ENCODE results near the gene FMNL2. TPM values are rescaled to one million over a fixed set of nuclear protein-coding genes. Genes with fewer than 3 reads are reported as not detected.

Gene FMNL2
- total RNA-seq, 1 donor from 2014 or later = 34.3 TPM

GRCh38 chr2:152649997-152650396 lies 315.0 kb downstream of the FMNL2 start:
- Histone ChIP-seq H3K4me1 (ENCODE audit: insufficient read depth, low read length) (peaks cover 17% of the 10 kb centered on the region), H2AFZ (ENCODE audit: low read depth, low read length) (no peak overlapping the region), H4K20me1 (ENCODE audit: insufficient read depth, low read length) (no peaks in the 10 kb centered on the region), H3K9ac (ENCODE audit: low read length) (no peak overlapping the region), H3K9me3 (ENCODE audit: insufficient read depth, low read depth, low read length) (no peaks in the 10 kb centered on the region), H3K4me2 (ENCODE audit: low read length) (no peak overlapping the region), H3K27me3 (ENCODE audit: insufficient read depth, low read length) (no peaks in the 10 kb centered on the region), H3K27ac (ENCODE audit: low read depth, low read length) (no peak overlapping the region), H3K79me2 (ENCODE audit: insufficient read depth, low read length) (no peaks in the 10 kb centered on the region), H3K36me3 (ENCODE audit: insufficient read depth, low read length) (peaks cover 5% of the 10 kb centered on the region), H3K4me3 (ENCODE audit: insufficient read depth, low read depth, low read length) (no peak overlapping the region)
- no peaks in the 10 kb centered on the region for H3K9me3 Mint-ChIP-seq (ENCODE audit: unreplicated experiment)
- DNase-seq (ENCODE audit: low read depth) (no peak), FAIRE-seq (no peak)
- H3K4me1 Mint-ChIP-seq (ENCODE audit: low read depth, unreplicated experiment) = peaks cover 17% of the 10 kb centered on the region
- no peaks in the 10 kb centered on the region for H3K27me3 Mint-ChIP-seq (ENCODE audit: low read depth, unreplicated experiment)
- no peak overlapping the region for H3K4me3 Mint-ChIP-seq (ENCODE audit: unreplicated experiment)
- no peak overlapping the region for H3K27ac Mint-ChIP-seq (ENCODE audit: unreplicated experiment)
- TF ChIP-seq EZH2 (IDR thresholded peaks at IDR 0.05; ENCODE audit: insufficient read depth, low read length) (no peak), CTCF (IDR thresholded peaks at IDR 0.05; ENCODE audit: insufficient read depth, low read depth, low read length) (no peak)
- peaks cover 6% of the 10 kb centered on the region for H3K36me3 Mint-ChIP-seq (ENCODE audit: low read depth, unreplicated experiment)

GRCh38 chr2:152650768-152651371 lies 315.9 kb downstream of the FMNL2 start:
- Mint-ChIP-seq H3K4me1 (ENCODE audit: low read depth, unreplicated experiment) (peaks cover 9% of the 10 kb centered on the region), H3K36me3 (ENCODE audit: low read depth, unreplicated experiment) (no peaks in the 10 kb centered on the region), H3K27me3 (ENCODE audit: low read depth, unreplicated experiment) (no peaks in the 10 kb centered on the region), H3K4me3 (ENCODE audit: unreplicated experiment) (no peak overlapping the region), H3K9me3 (ENCODE audit: unreplicated experiment) (no peaks in the 10 kb centered on the region), H3K27ac (ENCODE audit: unreplicated experiment) (peak overlapping the region; percentile 66)
- Histone ChIP-seq H3K4me3 (ENCODE audit: insufficient read depth, low read depth, low read length) (no peak overlapping the region), H3K4me2 (ENCODE audit: low read length) (no peak overlapping the region), H3K27me3 (ENCODE audit: insufficient read depth, low read length) (no peaks in the 10 kb centered on the region), H3K9ac (ENCODE audit: low read length) (no peak overlapping the region), H3K9me3 (ENCODE audit: insufficient read depth, low read depth, low read length) (no peaks in the 10 kb centered on the region), H3K36me3 (ENCODE audit: insufficient read depth, low read length) (peaks cover 7% of the 10 kb centered on the region), H3K27ac (ENCODE audit: low read depth, low read length) (no peak overlapping the region), H3K4me1 (ENCODE audit: insufficient read depth, low read length) (peaks cover 17% of the 10 kb centered on the region), H2AFZ (ENCODE audit: low read depth, low read length) (no peak overlapping the region), H4K20me1 (ENCODE audit: insufficient read depth, low read length) (no peaks in the 10 kb centered on the region), H3K79me2 (ENCODE audit: insufficient read depth, low read length) (no peaks in the 10 kb centered on the region)
- no peak for DNase-seq (ENCODE audit: low read depth)
- no peak for TF ChIP-seq EZH2 (IDR thresholded peaks at IDR 0.05; ENCODE audit: insufficient read depth, low read length)
- TF ChIP-seq CTCF (IDR thresholded peaks at IDR 0.05; ENCODE audit: insufficient read depth, low read depth, low read length) = no peak
- FAIRE-seq = no peak

GRCh38 chr2:152651834-152652233 lies 316.9 kb downstream of the FMNL2 start:
- H3K9me3 ChIP-seq (ENCODE audit: insufficient read depth, low read depth, low read length) = no peaks in the 10 kb centered on the region
- H3K27ac ChIP-seq (ENCODE audit: low read depth, low read length) = no peak overlapping the region
- Mint-ChIP-seq H3K4me3 (ENCODE audit: unreplicated experiment) (no peak overlapping the region), H3K27me3 (ENCODE audit: low read depth, unreplicated experiment) (no peaks in the 10 kb centered on the region), H3K27ac (ENCODE audit: unreplicated experiment) (no peak overlapping the region), H3K4me1 (ENCODE audit: low read depth, unreplicated experiment) (peaks cover 8% of the 10 kb centered on the region), H3K36me3 (ENCODE audit: low read depth, unreplicated experiment) (peaks cover 4% of the 10 kb centered on the region), H3K9me3 (ENCODE audit: unreplicated experiment) (no peaks in the 10 kb centered on the region)
- H3K27me3 ChIP-seq (ENCODE audit: insufficient read depth, low read length) = no peaks in the 10 kb centered on the region
- no peaks in the 10 kb centered on the region for H3K79me2 ChIP-seq (ENCODE audit: insufficient read depth, low read length)
- no peak overlapping the region for H3K4me3 ChIP-seq (ENCODE audit: insufficient read depth, low read depth, low read length)
- peaks cover 10% of the 10 kb centered on the region for H3K4me1 ChIP-seq (ENCODE audit: insufficient read depth, low read length)
- FAIRE-seq (no peak), DNase-seq (ENCODE audit: low read depth) (no peak)
- H3K9ac ChIP-seq (ENCODE audit: low read length) = no peak overlapping the region
- H2AFZ ChIP-seq (ENCODE audit: low read depth, low read length) = no peak overlapping the region
- H4K20me1 ChIP-seq (ENCODE audit: insufficient read depth, low read length) = no peaks in the 10 kb centered on the region
- H3K36me3 ChIP-seq (ENCODE audit: insufficient read depth, low read length) = peaks cover 14% of the 10 kb centered on the region
- no peak overlapping the region for H3K4me2 ChIP-seq (ENCODE audit: low read length)
- TF ChIP-seq CTCF (IDR thresholded peaks at IDR 0.05; ENCODE audit: insufficient read depth, low read depth, low read length) = no peak
- TF ChIP-seq EZH2 (IDR thresholded peaks at IDR 0.05; ENCODE audit: insufficient read depth, low read length) = no peak

Data from astrocyte (in vitro differentiated cells and primary cell).